GM18508 (cell line): Measurements from ENCODE around the gene OTUD3.

Source experiments
- ATAC-seq: cut with Tn5 transposase; IDR thresholded peaks from one replicate; pipeline ENCODE4 v1.9.1; 2021; ENCODE audit warnings: moderate number of reproducible peaks; ENCODE audit not compliant: insufficient read depth, unreplicated experiment

The OTUD3 gene

GRCh38 chr1:19942657-19943056 lies 60.5 kb downstream of the OTUD3 start:
- no peak for ATAC-seq

- ATAC-seq, result no peak
Observed at GRCh38 chr1:19945914-19946313, 63.7 kb downstream of the OTUD3 start.

GRCh38 chr1:19946331-19946751 lies 64.1 kb downstream of the OTUD3 start:
- ATAC-seq, result no peak

GRCh38 chr1:19946971-19947370 lies 64.8 kb downstream of the OTUD3 start:
- no peak for ATAC-seq

- no peak for ATAC-seq
Observed at GRCh38 chr1:19949016-19949415, 66.8 kb downstream of the OTUD3 start.

- ATAC-seq, result no peak
Observed at GRCh38 chr1:19954059-19954458, 71.9 kb downstream of the OTUD3 start.

GRCh38 chr1:19955534-19956170 lies 73.5 kb downstream of the OTUD3 start:
- ATAC-seq, result no peak

- no peak for ATAC-seq
Observed at GRCh38 chr1:19957779-19958178, 75.6 kb downstream of the OTUD3 start.

- no peak for ATAC-seq
Observed at GRCh38 chr1:19960591-19960990, 78.4 kb downstream of the OTUD3 start.
